Activated CD8-positive, alpha-beta memory T cell treated with anti-CD3 and anti-CD28 coated beads for 4 hours (primary cell): Measurements from ENCODE around the gene ZNF354B.
A peak's percentile ranks its signal among the peaks of the same experiment; 100 is the strongest.
"Not testable (repeated sequence)": the region's sequence is repeated elsewhere in the genome, so short reads cannot be mapped to it uniquely, and the experiment has no call there.

ENCODE experiments used
- DNase-seq, 2 donors: peaks; one replicate each; pipeline ENCODE4 v3.0.0-alpha.2; 2020; ENCODE audit warnings: low read depth in 2 of 2

The ZNF354B gene

DNA sequence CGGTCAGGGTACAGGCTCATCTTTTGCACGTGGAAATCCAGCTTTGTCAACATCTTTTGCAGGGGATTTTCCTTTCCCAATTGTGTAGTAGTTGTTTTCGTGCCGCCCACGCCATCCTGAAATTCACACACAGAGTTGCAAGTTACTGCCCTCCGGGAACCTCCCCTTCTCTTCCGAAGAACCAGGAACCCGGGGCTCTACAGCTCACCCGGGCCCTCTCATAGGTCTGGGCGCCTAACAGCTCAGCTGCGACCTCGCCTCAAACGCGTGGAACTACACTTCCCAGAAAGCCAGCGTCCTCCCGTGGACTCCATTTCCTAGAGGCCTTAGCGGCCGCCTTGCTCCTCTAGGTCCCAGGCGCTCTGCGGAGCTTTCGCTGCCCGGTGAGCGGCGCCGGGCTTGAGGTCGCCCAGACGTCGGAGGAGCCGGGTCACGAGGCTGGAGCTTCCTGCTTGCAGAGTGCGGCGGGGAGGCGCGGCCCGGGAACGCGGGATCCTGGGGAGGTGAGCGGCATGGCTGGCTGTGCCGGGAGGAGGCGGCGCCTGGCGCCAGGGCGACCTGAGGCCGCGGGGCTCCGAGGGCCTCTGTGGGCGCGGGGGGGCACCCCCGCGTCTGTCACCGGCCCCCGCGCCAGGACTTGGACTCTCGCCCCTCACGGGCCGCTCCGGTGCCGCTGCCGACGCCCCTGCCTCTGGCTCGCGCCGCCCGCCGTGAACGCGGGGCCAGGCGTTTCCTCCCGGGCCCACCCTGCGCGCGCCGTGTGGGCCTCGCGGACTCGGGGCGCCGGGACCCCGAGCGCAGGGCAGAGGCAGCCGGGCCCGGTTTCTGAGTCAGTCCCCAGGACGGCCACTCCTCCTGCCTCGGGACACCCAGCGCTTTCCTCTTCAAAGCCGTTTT is at the start of gene ZNF354B:
Gene ZNF354B (plus strand): TSS at position 329 of the 897 bp plus-strand sequence. CDS start 1,095 bp downstream, outside the sequence.
- peak; percentile 61 to 69 for DNase-seq

DNA sequence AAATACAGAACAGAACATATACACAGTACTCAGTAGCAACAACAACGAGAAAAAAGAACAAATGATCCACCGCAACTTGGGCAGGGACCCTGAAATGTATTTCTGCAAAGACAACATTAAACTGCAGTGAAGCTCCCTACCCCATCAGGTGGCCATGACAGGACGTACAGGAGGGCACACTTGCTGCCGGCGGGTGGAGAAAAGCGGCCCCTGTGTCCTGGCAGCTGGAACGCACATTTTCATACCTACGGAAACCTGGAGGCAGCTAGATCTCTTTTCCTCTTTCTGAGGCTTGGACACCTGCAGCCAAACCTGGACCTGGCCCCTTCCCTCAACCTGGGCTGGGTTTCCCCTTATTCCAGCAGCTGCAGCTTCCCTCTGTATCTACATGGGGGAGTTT is 42.2 kb upstream of the ZNF354B start:
- DNase-seq, result no peak

- DNase-seq, result no peak
These were observed 41.7 kb upstream of the ZNF354B start for GRCh38 chr5:178818094-178818493.

- DNase-seq, result no peak
These were observed 39.8 kb upstream of the ZNF354B start for GRCh38 chr5:178820001-178820400.

DNA sequence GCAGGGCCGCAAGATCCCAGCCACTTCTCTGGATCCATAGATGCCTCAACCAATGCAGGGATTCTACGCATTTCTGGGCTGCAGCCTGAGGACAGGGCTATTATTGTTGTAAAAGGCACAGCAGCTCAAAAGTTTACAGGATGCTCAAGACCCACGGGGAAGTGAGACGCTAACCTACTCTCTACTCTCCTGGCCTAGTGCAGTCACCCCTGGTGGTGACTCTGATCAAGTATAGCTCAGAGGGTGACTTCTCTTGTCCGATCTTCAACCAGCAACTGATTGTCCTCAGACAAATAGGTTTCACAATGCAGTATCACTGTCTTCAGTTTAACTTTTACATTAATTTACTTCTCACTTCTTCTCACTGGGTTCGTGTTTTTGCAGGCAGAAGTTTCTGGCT is 34.3 kb upstream of the ZNF354B start:
- no peak for DNase-seq

DNA sequence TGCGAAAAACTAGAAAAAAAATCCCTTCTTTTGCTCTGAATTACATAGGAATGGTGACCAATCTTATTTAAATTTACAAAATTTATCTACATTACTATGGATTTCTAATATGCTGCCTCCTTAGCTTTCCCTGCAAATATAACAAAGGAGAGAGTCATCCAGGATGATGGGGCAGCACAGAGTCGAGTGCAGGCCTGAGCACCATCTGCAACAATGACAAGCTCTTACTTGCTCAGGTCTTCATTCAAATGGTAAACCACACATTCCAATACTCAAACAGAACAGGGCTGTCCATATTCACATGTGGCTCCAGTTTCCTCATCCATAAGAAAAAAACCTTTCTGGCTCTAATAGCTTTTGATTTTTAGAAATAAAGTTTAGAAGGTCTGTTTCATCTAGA is 33.5 kb upstream of the ZNF354B start:
- no peak for DNase-seq

DNA sequence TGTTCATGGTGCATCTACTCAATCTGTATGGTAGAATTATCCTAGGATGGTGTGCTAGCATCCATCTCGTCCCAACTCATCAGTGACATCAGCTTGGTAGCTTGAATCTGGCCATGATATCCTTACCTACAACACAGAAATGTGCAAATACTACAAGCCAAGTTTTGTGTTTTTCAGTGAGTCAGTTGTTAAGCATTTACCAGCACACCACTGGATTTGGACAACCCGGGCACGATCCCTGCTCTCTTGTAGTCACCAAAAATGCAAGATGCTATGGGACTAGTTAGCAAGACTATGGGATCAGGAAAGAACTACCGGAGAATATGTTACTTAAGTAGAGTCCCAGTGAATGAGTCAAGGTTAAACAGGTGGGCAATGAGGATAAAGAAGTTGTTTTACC is 32.1 kb upstream of the ZNF354B start:
- DNase-seq, result no peak

GRCh38 chr5:178831049-178831448 is 28.7 kb upstream of the ZNF354B start:
- DNase-seq, result no peak

DNA sequence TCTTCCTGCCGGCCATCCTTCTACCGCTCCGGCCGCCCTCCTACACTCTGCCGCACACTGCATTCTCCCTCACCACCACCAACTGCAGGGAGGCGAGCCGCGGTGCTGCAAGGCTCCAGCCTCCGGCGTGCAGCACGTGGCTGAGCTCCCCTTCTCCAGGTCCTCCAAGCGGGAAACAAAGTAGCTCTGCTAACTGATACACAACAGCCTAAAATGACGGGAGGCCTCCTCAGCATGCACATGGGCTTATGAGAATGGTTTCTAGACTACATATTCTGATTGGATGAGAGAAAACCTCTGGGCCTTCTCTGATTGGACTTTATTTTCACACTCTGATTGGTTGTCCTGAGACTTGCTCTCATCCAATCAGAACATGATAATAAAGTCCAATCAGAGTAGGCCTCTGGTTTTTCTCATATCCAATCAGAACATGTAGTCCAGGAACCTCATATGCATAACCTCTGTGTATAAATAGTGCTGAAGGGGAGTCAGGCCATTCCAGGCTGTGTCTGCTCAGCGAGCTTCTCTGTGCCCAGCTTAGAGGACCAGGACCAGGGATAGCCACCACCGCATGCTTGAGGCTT is 27.0 kb upstream of the ZNF354B start:
- no peak for DNase-seq

DNA sequence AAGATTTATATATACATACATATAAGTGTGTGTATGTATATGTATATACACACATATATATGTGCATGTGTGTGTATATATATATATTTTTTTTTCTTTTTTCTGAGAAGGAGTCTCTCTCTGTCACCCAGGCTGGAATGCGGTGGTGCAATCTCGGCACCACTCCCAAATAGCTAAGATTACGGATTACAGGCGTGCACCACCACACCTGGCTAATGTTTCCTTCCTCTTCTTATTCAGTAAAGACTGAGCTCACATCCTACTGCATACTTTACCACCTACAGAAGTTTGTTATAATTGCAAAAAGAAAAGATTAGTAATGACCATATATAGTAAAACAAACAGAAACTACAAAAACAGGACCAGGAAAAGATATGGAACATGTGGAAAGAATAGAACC is 23.1 kb upstream of the ZNF354B start:
- DNase-seq, result no peak

DNA sequence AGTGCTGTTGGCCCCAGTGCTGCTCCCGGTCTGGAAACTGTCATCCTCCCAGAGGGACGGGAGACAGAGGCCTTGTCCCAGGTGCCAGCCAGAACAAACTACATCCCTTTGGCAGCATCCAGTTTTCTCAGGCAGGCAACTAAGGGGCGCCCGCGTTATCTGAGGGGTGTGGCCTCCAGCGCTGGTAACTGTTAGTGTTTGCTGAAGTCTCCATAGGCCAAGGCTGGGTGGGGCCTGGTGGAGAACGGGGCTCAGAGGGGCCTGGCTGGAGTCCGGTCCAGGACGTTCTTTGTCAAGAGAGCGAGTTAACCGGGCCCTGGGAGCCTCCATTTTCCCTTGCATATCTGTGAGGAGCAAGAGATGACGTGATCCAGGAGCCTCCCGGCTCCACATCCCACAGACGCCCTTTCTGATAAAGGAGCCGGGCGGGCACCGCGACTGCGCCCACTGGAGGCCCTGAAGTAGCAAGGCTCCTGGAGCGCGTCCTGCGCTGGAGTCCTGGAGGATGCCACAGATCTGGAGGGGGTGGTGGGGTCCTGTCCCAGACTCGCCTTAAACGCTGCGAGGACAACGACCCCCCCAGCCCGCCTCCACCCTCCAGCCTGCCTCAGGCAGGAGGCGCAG is 20.9 kb upstream of the ZNF354B start:
- not testable (repeated sequence) for DNase-seq

- no peak for DNase-seq
These were observed 20.4 kb upstream of the ZNF354B start for GRCh38 chr5:178839319-178839704.

- DNase-seq, result not testable (repeated sequence)
These were observed 19.4 kb upstream of the ZNF354B start for GRCh38 chr5:178840399-178840798.

- no peak for DNase-seq
These were observed 10.4 kb upstream of the ZNF354B start for GRCh38 chr5:178849316-178849715.

DNA sequence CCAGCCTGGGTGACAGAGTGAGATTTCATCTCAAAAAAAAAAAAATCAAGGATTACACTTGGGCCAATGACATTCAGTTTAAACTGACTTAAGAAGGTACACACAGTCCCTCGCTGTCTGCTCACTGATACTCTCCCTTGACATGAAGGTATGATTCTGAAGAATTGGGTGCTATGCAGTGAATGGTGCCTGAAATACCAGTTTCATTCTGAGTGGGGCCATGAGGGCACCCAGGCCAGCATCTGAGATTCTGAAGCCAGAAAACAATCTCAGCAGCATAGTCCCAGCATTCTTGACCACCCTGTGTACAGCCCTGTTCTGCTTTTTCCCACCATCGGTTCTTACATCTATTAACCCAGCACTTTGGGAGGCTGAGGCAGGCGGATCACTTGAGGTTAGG is 7.8 kb upstream of the ZNF354B start:
- no peak for DNase-seq

- DNase-seq, result no peak
These were observed 5.5 kb upstream of the ZNF354B start for GRCh38 chr5:178854284-178854683.

GRCh38 chr5:178860615-178861014 is 862 bp downstream of the ZNF354B start:
- DNase-seq, result not testable (repeated sequence)

DNA sequence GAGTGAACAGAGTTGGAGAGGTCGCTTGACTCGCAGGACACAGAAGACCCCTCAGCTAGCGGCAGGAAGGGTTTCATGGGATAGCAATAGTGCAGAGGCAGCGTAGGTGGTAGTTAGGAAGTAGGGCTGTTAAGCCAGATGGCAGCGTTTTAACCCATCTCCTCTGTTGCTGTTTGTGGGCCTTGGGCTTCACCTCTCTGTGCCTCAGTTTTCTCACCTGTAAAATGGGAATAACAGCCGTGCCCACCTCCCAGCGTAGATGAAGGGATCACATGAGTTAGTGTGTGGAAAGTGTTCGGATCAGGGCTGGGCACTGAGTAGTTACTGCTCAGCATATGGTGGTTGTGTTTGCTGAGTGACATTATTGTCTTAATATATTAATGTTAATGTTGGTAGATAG is 1.9 kb downstream of the ZNF354B start:
- DNase-seq, result no peak

- DNase-seq, result no peak
These were observed 7.2 kb downstream of the ZNF354B start for GRCh38 chr5:178866946-178867345.

DNA sequence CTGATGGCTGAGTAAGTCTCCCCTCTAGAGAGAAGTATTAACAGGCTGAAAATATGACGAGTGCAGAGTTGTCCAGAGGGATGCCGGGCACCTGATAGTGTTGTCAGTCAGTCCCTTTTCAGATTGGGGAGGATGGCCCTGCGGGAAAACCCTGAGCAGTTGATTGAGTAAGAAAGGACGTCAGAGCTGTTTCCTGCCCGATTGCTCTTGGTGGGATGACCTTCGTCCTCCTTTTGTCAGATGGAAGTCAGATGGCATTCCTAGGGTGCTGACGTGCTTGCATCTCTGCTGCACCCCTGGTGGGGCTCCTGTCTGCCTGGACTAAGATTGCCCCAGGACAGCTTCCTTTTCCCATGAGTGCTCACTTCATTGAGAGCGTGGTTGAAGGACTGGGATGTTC is 9.8 kb downstream of the ZNF354B start:
- DNase-seq, result no peak

GRCh38 chr5:178870411-178870810 is 10.7 kb downstream of the ZNF354B start:
- no peak for DNase-seq

GRCh38 chr5:178872302-178872701 is 12.5 kb downstream of the ZNF354B start:
- DNase-seq, result no peak
